ENCODE data around the gene FAM3B. TPM values are rescaled to one million over a fixed set of nuclear protein-coding genes. Genes with fewer than 3 reads are reported as not detected.
A peak's percentile ranks its signal among the peaks of the same experiment; 100 is the strongest.

Gene FAM3B
- total RNA-seq, 2 experiments from 2014 or later, result not detected

- ChIA-PET CTCF (interaction anchor here (1.2 to 2.0 kb wide), 2 partner anchors 48 to 60 kb away, joined by 5 to 6 read pairs; no protein-coding TSS in a partner anchor), POLR2A (interaction anchor here (1.4 to 2.2 kb wide), 3 partner anchors 62 to 65 kb away, joined by 4 to 7 read pairs (median 5); partner anchors contain the start of gene MX1)
- H3K27me3 Mint-ChIP-seq, result no peaks in the 10 kb centered on the region
- H3K9me3 Mint-ChIP-seq, result no peaks in the 10 kb centered on the region
- DNase-seq, result no peak
- peaks cover 87% of the 10 kb centered on the region for H3K4me1 Mint-ChIP-seq
- H3K36me3 Mint-ChIP-seq (ENCODE audit: low read depth), result peaks cover 43% of the 10 kb centered on the region
- peak overlapping the region; percentile 90 for H3K4me3 Mint-ChIP-seq
- peak overlapping the region; percentile 100 for H3K27ac Mint-ChIP-seq
Measured at GRCh38 chr21:41362605-41363369, 46.2 kb downstream of the FAM3B start.

DNA sequence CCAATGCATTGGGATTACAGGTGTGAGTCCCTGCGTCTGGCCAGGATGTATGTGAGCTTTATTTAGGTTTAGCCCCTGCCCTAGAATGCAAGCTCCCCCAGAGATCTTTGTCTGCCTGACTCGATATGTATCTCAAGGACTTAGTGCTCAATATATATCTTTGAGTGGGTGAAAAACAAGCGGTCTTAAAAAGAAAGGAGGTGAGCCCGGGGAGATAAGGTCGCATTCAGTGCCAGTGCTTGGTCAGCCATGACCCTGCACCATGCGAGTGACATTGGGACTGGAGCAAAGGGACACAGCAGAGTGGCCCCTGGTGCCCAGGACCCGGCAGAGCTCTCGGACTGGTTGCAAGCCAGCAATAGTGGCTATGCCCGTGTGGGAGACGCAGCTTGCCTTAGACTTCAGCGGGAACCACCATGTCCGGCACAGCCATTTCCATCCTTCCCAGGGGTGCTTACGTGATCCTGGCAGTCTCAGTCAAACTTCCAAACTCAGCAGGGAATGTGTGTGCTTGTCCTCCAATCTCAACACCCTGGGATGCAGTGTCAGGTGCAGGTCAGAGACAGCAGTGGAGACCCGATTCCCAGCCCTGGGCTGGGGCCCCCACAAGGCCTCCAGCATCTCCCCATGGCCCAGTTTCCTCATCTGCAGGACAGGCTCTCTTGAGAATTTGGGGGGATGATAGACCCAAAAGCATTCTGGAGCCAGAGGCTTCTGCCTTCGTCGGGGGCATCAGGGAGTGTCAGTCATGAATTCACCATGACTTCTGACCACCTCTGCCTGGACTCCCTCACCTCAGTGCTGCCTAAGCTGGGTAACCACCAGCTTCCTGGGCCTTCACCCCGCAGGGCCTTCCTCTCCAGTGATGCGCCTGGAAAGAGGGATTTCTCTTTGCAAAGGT, 47.0 kb downstream of the FAM3B start:
- Mint-ChIP-seq H3K4me3 (peak overlapping the region; percentile 90), H3K27ac (peak overlapping the region; percentile 100), H3K4me1 (peaks cover 93% of the 10 kb centered on the region), H3K27me3 (no peaks in the 10 kb centered on the region), H3K36me3 (ENCODE audit: low read depth) (peaks cover 50% of the 10 kb centered on the region), H3K9me3 (no peaks in the 10 kb centered on the region)
- ChIA-PET POLR2A (interaction anchor here (1.4 kb wide), 1 partner anchor 64 kb away, joined by 4 read pairs; no protein-coding TSS in a partner anchor), CTCF (interaction anchor here (1.2 to 2.0 kb wide), 2 partner anchors 47 to 59 kb away, joined by 5 to 6 read pairs; no protein-coding TSS in a partner anchor)
- DNase-seq, result no peak

DNA sequence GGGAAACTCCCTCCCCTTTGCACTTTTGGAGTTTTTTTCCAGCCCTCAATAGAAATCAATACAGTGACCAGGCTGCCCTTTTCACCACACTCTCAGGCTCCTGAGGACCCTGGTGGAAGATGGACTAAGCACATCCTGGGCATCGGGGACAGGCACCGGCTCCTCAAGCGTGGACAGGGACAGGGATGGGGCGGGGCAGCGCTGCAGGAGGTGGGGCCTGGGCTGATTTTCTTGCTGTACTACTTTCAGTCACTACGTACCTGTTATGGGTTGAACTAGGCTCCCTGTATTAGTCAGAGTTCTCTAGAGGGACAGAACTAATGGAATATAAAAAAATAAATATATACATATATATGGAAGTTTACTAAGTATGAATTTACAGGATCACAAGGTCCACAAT, 47.7 kb downstream of the FAM3B start:
- peak overlapping the region; percentile 90 for H3K4me3 Mint-ChIP-seq

DNA sequence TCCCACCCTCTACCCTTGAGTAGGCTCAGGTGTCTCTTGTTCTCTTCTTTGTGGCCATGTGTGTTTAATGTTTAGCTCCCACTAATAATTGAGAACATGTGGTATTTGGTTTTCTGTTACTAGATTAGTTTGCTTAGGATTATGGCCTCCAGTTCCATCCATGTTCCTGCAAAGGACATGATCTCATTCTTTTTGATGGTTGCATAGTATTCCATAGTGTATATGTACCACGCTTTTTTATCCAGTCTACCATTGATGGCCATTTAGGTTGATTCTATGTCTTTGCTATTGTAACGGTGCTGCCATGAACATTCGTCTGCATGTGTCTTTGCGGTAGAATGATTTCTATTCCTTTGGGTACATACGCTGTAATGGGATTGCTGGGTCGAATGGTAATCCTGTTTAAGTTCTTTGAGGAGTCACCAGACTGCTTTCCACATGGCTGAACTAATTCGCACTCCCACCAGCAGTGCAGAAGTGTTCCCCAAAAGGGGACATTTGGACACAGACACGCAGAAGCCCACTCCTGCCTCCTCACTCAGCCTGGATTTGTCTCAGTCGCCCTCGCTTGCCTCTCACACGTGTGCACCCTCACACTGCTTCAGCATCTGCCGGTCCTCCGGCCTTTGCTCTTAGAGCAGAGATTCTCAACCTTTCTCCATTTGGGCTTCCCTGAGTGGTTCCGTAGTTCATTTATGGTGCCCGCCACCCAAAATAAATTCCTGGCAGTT, 48.9 kb downstream of the FAM3B start:
- no peaks in the 10 kb centered on the region for H3K27me3 Mint-ChIP-seq
- POLR2A ChIA-PET, result no interaction called here

More for the DNA sequence above, 47.7 kb downstream of the FAM3B start:
- Mint-ChIP-seq H3K9me3 (no peaks in the 10 kb centered on the region), H3K27me3 (no peaks in the 10 kb centered on the region), H3K27ac (peak overlapping the region; percentile 100), H3K36me3 (ENCODE audit: low read depth) (peaks cover 50% of the 10 kb centered on the region), H3K4me1 (peaks cover 93% of the 10 kb centered on the region)
- ChIA-PET CTCF (no interaction called here), POLR2A (no interaction called here)
- no peak for DNase-seq

GRCh38 chr21:41366522-41367151, 50.0 kb downstream of the FAM3B start:
- H3K4me3 Mint-ChIP-seq, result no peak overlapping the region
- no peaks in the 10 kb centered on the region for H3K9me3 Mint-ChIP-seq
- H3K36me3 Mint-ChIP-seq (ENCODE audit: low read depth), result peaks cover 60% of the 10 kb centered on the region
- CTCF ChIA-PET, result interaction anchor here (1.4 kb wide), 2 partner anchors 16 to 56 kb away, joined by 3 to 4 read pairs; no protein-coding TSS in a partner anchor
- peaks cover 93% of the 10 kb centered on the region for H3K4me1 Mint-ChIP-seq
- H3K27ac Mint-ChIP-seq, result peak overlapping the region; percentile 7
- no peaks in the 10 kb centered on the region for H3K27me3 Mint-ChIP-seq
- POLR2A ChIA-PET, result interaction anchor here (1.0 kb wide), 1 partner anchor 59 kb away, joined by 3 read pairs; the partner anchor contains the start of gene MX1
- DNase-seq, result no peak

More for the DNA sequence above, 48.9 kb downstream of the FAM3B start:
- H3K36me3 Mint-ChIP-seq (ENCODE audit: low read depth), result peaks cover 56% of the 10 kb centered on the region
- H3K9me3 Mint-ChIP-seq, result no peaks in the 10 kb centered on the region
- H3K4me1 Mint-ChIP-seq, result peaks cover 93% of the 10 kb centered on the region
- DNase-seq, result no peak
- peak overlapping the region; percentile 67 for H3K27ac Mint-ChIP-seq
- no peak overlapping the region for H3K4me3 Mint-ChIP-seq
- CTCF ChIA-PET, result no interaction called here

DNA sequence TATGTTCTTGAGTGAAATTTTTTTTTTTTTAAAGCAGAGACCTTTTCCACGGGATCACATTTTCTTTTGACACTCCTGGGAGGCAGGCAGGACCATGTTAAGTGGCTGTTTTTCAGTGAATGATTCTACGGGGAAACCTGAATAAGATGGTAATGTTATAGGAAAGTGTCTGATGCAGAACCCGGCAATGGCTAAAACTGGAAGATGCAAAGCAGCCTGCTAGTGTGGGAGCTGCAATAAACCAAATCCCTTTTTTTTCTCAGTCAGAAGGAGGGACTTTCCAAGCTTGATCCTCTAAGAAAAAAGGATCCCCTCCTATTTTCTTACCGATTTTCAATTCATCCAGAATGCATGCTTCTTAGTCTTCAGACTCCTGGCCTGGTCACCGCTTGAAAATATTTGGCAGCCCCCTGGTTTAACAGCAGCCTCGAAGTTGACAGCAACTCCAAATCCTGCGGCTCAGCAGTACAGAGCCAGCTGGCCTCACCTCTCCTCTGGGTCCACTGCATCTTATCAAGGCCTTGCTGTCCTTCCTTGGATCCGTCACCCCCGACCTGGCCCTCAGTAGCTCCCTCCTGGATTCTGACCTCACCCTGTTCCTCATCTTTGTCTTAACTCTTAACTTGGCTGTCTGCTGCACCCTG, 50.8 kb downstream of the FAM3B start:
- H3K36me3 Mint-ChIP-seq (ENCODE audit: low read depth), result peaks cover 62% of the 10 kb centered on the region
- no peak for DNase-seq
- POLR2A ChIA-PET, result interaction anchor here (1.0 kb wide), 1 partner anchor 59 kb away, joined by 3 read pairs; the partner anchor contains the start of gene MX1

DNA sequence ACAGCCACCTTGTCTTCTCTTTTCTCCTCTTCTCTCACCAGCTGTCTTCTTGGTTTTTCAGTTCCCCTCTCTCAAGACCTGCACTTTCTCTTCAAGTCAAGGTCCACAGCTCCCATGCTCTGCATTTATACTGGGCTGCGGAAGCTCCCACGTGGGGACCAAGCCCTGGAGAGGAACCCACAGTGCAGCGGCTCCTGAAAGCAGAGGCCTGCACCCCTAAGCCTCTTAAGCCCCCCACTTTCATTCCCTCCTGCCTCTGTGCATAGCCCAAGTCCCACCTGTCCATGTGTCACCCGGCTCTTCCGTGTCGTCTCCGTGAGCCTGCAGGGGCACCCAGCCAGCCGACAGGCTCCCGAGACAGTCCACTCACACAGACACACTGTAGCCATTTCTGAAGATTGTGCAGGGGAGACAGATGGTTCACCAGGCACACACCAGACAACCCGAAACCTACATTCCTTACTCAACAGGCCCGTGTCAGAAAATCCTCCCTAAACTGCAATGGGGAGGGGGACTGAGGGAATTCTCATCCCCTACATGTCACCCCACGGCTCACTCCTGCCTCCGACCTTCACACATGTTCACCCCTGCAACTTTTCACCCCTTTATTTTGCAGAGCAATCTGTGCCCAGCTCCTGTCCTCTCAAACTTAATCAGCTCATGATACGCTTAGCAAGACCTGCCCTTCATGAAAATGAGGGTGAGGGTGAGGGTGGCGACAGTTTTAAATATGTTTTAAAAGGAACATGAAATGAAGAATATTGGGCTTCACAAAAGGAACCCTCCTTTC, 51.5 kb downstream of the FAM3B start:
- DNase-seq, result no peak
- Mint-ChIP-seq H3K27ac (peak overlapping the region; percentile 91), H3K9me3 (no peaks in the 10 kb centered on the region), H3K4me3 (peak overlapping the region; percentile 77), H3K36me3 (ENCODE audit: low read depth) (peaks cover 58% of the 10 kb centered on the region), H3K4me1 (peaks cover 95% of the 10 kb centered on the region), H3K27me3 (no peaks in the 10 kb centered on the region)
- CTCF ChIA-PET, result interaction anchor here (1.3 to 1.4 kb wide), 3 partner anchors 14 to 55 kb away, joined by 3 to 5 read pairs (median 4); no protein-coding TSS in a partner anchor
- POLR2A ChIA-PET, result interaction anchor here (1.0 kb wide), 1 partner anchor 58 kb away, joined by 3 read pairs; the partner anchor contains the start of gene MX1

More for the DNA sequence above, 50.8 kb downstream of the FAM3B start:
- H3K4me3 Mint-ChIP-seq, result no peak overlapping the region
- H3K27ac Mint-ChIP-seq, result peak overlapping the region; percentile 91
- H3K27me3 Mint-ChIP-seq, result no peaks in the 10 kb centered on the region
- CTCF ChIA-PET, result interaction anchor here (0.7 to 1.4 kb wide), 3 partner anchors 10 to 55 kb away, joined by 3 to 4 read pairs (median 3); no protein-coding TSS in a partner anchor
- peaks cover 92% of the 10 kb centered on the region for H3K4me1 Mint-ChIP-seq
- H3K9me3 Mint-ChIP-seq, result no peaks in the 10 kb centered on the region

- Mint-ChIP-seq H3K4me3 (peak overlapping the region; percentile 77), H3K36me3 (ENCODE audit: low read depth) (peaks cover 52% of the 10 kb centered on the region), H3K27me3 (no peaks in the 10 kb centered on the region), H3K4me1 (peaks cover 93% of the 10 kb centered on the region), H3K27ac (peak overlapping the region; percentile 91), H3K9me3 (no peaks in the 10 kb centered on the region)
- DNase-seq, result no peak
- POLR2A ChIA-PET, result interaction anchor here (1.1 to 1.2 kb wide), 2 partner anchors 54 to 85 kb away, joined by 3 to 7 read pairs; no protein-coding TSS in a partner anchor
- CTCF ChIA-PET, result interaction anchor here (1.3 kb wide), 1 partner anchor 54 kb away, joined by 5 read pairs; no protein-coding TSS in a partner anchor
Measured at GRCh38 chr21:41368735-41369104, 52.1 kb downstream of the FAM3B start.

GRCh38 chr21:41369105-41369919, 52.7 kb downstream of the FAM3B start:
- peak overlapping the region; percentile 77 for H3K4me3 Mint-ChIP-seq
- no peaks in the 10 kb centered on the region for H3K27me3 Mint-ChIP-seq
- peaks cover 91% of the 10 kb centered on the region for H3K4me1 Mint-ChIP-seq
- CTCF ChIA-PET, result interaction anchor here (1.3 kb wide), 1 partner anchor 54 kb away, joined by 5 read pairs; no protein-coding TSS in a partner anchor
- peaks cover 47% of the 10 kb centered on the region for H3K36me3 Mint-ChIP-seq (ENCODE audit: low read depth)
- H3K27ac Mint-ChIP-seq, result peak overlapping the region; percentile 91
- H3K9me3 Mint-ChIP-seq, result no peaks in the 10 kb centered on the region
- DNase-seq, result peak; percentile 39
- POLR2A ChIA-PET, result interaction anchor here (0.6 to 1.5 kb wide), 5 partner anchors 8 to 1365 kb away, joined by 3 to 7 read pairs (median 6); partner anchors contain the start of genes MX1 and MX2

All from activated CD4-positive, alpha-beta T cell treated with anti-CD3 and anti-CD28 coated beads, Interleukin-2, amount 10 ng/mL, durations not matched to agents 7 days and 5 days (primary cell).